ENCODE data around the gene NXPE3.

GRCh38 chr3:101828691-101829436 is 49.9 kb downstream of the NXPE3 start:
- peak in 1 of 2 donors; percentile 24 for TF ChIP-seq POLR2A (IDR thresholded peaks at IDR 0.05)
- no peak for TF ChIP-seq CTCF (IDR thresholded peaks at IDR 0.05 in 4 of 5, conservative IDR thresholded peaks at IDR 0.05 in 1 of 5)

Data from gastrocnemius medialis (tissue), 4 donors.